GM12875 (cell line): ENCODE measurements around the gene FOXJ3.
A peak's percentile ranks its signal among the peaks of the same experiment; 100 is the strongest.

ENCODE experiments used
- H3K4me3 ChIP-seq: one replicate; pipeline ENCODE4 v1.5.1; 2011; ENCODE audit warnings: low read depth, low read length, control low read depth
- TF ChIP-seq, protein P1 (sequence below): IDR thresholded peaks from 2 replicates; pipeline ENCODE4 v1.5.1; 2011; ENCODE audit warnings: low read depth, mild to moderate bottlenecking, control low read depth, inconsistent platforms, low read length, moderate library complexity, borderline replicate concordance; ENCODE audit not compliant: insufficient read depth

Gene FOXJ3

DNA sequence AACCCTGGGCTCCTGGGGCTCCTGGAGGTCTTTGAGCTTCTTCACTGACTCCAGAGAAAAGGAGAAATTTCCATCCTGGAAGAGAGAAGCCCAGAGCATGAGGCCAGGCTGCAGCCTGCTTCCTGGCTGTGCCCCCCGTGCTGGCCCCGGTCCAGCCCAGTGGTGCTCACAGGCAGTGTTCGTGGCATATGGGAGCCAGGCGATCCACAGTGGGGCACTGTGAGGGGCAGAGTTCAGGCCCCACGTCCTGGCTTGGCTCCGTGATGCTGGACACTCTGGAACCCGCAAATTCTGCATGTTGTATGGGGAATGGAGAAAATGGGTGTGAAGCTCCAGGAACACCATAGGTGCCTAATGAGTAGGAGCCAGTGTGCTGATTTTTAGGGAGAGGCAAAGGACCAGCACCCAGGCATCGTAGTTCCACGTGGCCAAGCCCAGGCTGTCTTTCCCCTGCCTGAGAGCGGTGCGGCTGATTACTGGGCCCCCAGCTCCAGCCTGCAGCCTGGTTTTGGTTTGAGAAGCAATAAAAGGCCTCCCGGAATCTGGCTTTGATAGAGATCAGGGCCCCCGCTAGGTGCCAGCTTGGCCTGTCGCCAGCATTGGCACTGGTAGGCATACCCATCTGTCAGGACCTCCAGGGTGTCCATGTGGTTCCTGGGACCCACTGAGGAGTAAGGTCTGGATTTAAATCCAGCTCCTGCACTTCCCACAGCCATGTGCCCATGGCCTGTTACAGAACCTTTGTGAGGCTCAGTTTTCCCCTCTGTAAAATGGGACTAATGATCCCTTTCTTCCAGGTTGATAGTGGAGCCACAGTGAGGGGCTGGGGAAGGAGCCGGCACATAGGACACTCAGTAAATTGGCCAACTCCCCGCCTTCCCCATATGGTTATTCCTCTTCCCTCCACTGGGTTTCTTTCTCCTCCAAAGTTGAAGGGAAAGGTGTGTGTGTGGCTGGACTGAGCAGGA lies 171.2 kb downstream of the FOXJ3 start:
- H3K4me3 ChIP-seq: no peak overlapping the region
- TF ChIP-seq, protein P1, sequence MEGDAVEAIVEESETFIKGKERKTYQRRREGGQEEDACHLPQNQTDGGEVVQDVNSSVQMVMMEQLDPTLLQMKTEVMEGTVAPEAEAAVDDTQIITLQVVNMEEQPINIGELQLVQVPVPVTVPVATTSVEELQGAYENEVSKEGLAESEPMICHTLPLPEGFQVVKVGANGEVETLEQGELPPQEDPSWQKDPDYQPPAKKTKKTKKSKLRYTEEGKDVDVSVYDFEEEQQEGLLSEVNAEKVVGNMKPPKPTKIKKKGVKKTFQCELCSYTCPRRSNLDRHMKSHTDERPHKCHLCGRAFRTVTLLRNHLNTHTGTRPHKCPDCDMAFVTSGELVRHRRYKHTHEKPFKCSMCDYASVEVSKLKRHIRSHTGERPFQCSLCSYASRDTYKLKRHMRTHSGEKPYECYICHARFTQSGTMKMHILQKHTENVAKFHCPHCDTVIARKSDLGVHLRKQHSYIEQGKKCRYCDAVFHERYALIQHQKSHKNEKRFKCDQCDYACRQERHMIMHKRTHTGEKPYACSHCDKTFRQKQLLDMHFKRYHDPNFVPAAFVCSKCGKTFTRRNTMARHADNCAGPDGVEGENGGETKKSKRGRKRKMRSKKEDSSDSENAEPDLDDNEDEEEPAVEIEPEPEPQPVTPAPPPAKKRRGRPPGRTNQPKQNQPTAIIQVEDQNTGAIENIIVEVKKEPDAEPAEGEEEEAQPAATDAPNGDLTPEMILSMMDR: no peak

DNA sequence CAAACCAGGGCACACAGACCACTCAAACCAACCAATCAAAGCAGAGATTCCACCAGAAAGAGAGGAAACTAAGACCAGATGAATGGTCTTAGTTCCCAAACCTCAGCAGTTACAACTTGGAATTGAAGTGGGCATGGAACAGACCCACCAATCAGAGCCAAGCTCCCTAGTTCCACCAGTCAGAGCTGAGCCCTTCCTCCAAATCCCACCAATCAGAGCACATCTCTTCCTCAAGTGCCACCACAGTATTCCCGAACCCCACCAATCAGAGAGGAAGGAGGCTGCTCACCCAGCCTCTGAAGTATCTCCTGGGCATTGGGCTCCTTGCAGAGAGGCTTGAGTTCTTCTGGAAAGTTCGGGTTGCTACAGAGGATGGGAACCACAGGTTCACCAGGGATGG lies 171.9 kb downstream of the FOXJ3 start:
- TF ChIP-seq, protein P1: no peak

GRCh38 chr1:42162181-42162580 lies 172.9 kb downstream of the FOXJ3 start:
- TF ChIP-seq, protein P1: no peak
- H3K4me3 ChIP-seq: no peak overlapping the region

More for the DNA sequence above, 171.9 kb downstream of the FOXJ3 start:
- H3K4me3 ChIP-seq: no peak overlapping the region

GRCh38 chr1:42158189-42158588 lies 176.8 kb downstream of the FOXJ3 start:
- H3K4me3 ChIP-seq: no peak overlapping the region
- TF ChIP-seq, protein P1: no peak

DNA sequence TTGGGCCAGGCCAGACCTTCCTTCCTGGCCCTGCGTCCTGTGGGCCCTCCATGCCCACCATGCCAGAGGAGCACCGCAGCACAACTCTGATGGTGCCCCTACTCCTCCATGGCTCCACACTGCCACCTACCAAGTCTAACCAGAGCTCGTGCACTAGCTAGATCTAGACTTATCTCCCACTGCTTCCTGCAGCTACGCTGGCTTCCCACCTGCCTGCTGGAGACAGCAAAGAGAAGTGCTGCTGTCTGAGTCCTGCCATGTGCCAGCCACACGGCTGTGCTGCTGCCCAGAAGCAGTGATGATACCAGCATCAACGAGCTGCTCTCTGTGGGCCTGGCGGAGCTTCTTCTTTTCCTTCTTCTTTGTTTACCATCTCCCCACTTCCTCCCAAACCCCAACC lies 177.4 kb downstream of the FOXJ3 start:
- TF ChIP-seq, protein P1: 0 out of 2 replicates have a peak, but pooled peaks have one; percentile 2
- no peak overlapping the region for H3K4me3 ChIP-seq

DNA sequence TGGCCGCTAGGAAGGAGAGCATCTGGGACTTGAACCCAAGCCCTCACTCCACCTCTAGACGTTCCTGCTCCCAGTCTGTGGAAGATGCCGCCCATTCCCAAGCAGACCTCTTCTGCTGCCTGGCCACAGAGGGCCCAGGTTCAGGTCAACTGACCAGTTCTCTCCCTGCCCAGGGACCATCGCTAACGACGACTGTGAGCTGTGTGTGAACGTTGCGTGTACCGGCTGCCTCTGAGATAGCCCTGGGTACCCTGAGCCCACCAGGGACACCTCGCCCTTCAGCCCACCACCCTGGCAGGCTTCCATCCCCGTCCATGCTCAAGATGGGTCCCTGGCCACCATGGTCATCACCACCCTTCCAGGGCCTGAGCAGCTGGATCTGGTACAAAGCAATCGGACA lies 179.7 kb downstream of the FOXJ3 start:
- TF ChIP-seq, protein P1: no peak
- H3K4me3 ChIP-seq: no peak overlapping the region

GRCh38 chr1:42154685-42155084 lies 180.3 kb downstream of the FOXJ3 start:
- no peak overlapping the region for H3K4me3 ChIP-seq
- TF ChIP-seq, protein P1: no peak
